Heart left ventricle (tissue), 13 donors: ENCODE results near the gene MAP3K3.

Source experiments
- POLR2A ChIP-seq, 2 donors: fragments of 450-650 bp; IDR thresholded peaks; one replicate each; pipeline ENCODE4 v1.6.1; 2017; ENCODE audit warnings: antibody characterized with exemption in 2 of 2, mild to moderate bottlenecking in 2 of 2, moderate library complexity in 2 of 2
- TF ChIP-seq, protein P1 (sequence below), 12 donors: fragments of 200-600 bp; sonication (generic) in 4 of 12; IDR thresholded peaks; one replicate each; pipeline versions ENCODE4 v1.5.0 to v1.8.0; 2018 to 2022; ENCODE audit warnings: antibody characterized with exemption in 12 of 12, mild to moderate bottlenecking in 5 of 12
- donor health status: ischemic (EF 13 %, LVEDD 7.1; RV severe dilation, severe dysfunction).
- donor health status: DM: no; HTN: yes; CAD: no.
- donor health status: DM: no; HTN: no; CAD: no.
- donor health status: ischemic (EF 25% LVEDD 6.9; RV normal size, moderate dysfunction).
- donor health status: ischemic (EF 25% LVEDD 5.7; RV mildly dilated, moderate dysfunction).
- donor health status: ischemic (EF 35%, LVEDD 5.7; RV mildly dilated, moderate dysfunction).
- donor health status: nonischemic (EF 11% LVEDD 7.7; RV severe dilation, severe dysfunction).
- donor health status: DM: yes; HTN: yes; CAD: no.
- donor health status: PGD.
- donor health status: ischemic (EF 29% LVEDD 5.4; RV normal size, mild dysfunction).
- donor health status: nonischemic (EF 23%, LVEDD 6.1; RV moderate dilation, normal function).

- TF ChIP-seq, protein P1, sequence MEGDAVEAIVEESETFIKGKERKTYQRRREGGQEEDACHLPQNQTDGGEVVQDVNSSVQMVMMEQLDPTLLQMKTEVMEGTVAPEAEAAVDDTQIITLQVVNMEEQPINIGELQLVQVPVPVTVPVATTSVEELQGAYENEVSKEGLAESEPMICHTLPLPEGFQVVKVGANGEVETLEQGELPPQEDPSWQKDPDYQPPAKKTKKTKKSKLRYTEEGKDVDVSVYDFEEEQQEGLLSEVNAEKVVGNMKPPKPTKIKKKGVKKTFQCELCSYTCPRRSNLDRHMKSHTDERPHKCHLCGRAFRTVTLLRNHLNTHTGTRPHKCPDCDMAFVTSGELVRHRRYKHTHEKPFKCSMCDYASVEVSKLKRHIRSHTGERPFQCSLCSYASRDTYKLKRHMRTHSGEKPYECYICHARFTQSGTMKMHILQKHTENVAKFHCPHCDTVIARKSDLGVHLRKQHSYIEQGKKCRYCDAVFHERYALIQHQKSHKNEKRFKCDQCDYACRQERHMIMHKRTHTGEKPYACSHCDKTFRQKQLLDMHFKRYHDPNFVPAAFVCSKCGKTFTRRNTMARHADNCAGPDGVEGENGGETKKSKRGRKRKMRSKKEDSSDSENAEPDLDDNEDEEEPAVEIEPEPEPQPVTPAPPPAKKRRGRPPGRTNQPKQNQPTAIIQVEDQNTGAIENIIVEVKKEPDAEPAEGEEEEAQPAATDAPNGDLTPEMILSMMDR (IDR thresholded peaks at IDR 0.05): no peak
- no peak for TF ChIP-seq POLR2A (IDR thresholded peaks at IDR 0.05)
Measured at GRCh38 chr17:63665527-63666214, 43.5 kb downstream of the MAP3K3 start.
